Gastrocnemius medialis (tissue), 4 donors: ENCODE results near the gene AMACR.

Source experiments
- CTCF ChIP-seq, 5 experiments: fragments of 450-650 bp in 3 of 5; fragments of 200-600 bp in 2 of 5; sonication (generic) in 2 of 5; IDR thresholded peaks in 4 of 5; conservative IDR thresholded peaks in 1 of 5; 1 replicate in 4 of 5; 2 replicates in 1 of 5; pipeline ENCODE4 v1.5.1; 2016 to 2019; ENCODE audit warnings: antibody characterized with exemption in 5 of 5, mild to moderate bottlenecking in 3 of 5, moderate library complexity in 3 of 5
- POLR2A ChIP-seq, 2 donors: fragments of 450-650 bp; IDR thresholded peaks; one replicate each; pipeline ENCODE4 v1.6.1; 2017; ENCODE audit warnings: antibody characterized with exemption in 2 of 2, mild to moderate bottlenecking in 2 of 2, moderate library complexity in 2 of 2

DNA sequence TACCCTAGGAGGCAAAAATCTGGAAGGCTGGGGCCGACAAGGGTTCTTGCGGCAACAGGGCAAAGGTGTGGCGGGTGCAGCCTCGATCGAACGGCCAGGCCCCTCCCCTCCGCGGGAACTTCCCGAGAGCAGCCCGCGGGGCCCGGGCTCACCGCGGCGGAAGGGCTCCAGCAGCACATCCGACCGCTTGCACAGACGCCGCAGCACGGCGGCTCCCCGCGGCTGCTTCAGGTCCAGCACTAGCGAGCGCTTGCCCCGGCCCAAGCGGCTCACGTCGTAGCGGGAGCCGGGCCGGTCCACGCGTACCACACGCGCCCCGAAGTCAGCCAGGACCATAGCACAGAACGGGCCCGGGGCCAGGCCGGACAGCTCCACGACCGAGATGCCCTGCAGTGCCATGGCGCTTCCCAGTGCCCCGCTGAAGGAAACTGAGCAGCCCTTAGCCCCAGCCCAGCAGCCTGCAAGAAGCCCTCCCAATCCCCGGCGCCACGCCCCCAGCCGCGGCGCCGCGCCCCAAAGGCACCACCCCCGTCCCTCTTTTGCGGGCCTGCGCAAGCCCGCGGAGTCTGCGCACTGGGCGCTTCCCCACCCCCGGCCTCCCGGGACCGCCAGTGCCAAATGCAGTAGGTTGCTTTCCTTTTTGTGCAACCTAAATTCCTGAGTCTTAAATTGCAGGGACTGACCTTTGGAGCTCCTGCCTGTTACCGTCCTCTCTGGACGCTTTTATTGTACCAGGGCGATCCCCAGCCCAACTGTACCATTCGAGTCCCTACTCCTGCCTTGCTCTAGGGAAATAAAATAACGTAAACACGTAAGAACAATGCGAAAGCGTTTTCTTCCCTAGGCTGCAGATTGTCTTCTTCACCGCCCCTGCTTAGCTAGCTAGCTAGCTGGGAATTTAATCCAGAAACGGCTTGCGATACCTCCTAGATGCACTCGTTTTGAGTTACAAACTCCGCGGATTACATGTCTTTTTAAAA, at the start of gene AMACR:
- TF ChIP-seq CTCF (IDR thresholded peaks at IDR 0.05 in 4 of 5, conservative IDR thresholded peaks at IDR 0.05 in 1 of 5) (peak in 2 of 5 experiments; percentile 10 to 16), POLR2A (IDR thresholded peaks at IDR 0.05) (peak; percentile 58 to 84)
